OCI-LY1 (cell line): ENCODE measurements around the gene TBC1D8.

Experiments used
- EZH2 ChIP-seq: fragments of 200-600 bp; sonication (generic), shearing (Covaris generic); IDR thresholded peaks from 2 replicates; pipeline ENCODE4 v1.8.0; 2017; ENCODE audit warnings: borderline replicate concordance, mixed run types, mild to moderate bottlenecking, antibody characterized with exemption, low read length, moderate library complexity, mixed read lengths
- TF ChIP-seq, protein P1 (sequence below): fragments of 200-600 bp; sonication (generic), shearing (Covaris generic); IDR thresholded peaks from 2 replicates; pipeline ENCODE4 v1.5.1; 2017; ENCODE audit warnings: mild to moderate bottlenecking, antibody characterized with exemption, low read length, moderate library complexity, mixed read lengths

DNA sequence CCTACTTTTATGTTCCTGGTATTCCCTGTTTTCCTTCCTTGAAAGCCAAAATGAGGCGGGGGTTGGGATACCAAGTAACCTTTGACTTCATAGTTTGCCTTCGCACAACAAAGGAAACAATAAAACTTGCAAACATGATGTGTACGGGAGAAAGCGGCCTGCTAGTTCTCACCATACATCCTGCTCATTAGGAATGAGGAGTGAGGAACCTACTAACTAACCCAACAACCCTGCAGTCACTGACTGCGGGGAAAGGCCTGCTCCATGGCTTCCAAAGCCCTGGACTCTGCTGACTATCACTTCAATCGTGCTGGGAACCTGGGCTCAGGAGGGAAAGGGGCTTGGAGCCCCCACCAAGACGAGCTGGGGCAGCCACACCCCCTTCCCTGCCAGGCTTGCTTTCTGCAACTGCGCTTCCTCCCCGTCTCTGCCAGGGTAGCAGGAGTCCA is 124.9 kb downstream of the TBC1D8 start:
- TF ChIP-seq, protein P1, sequence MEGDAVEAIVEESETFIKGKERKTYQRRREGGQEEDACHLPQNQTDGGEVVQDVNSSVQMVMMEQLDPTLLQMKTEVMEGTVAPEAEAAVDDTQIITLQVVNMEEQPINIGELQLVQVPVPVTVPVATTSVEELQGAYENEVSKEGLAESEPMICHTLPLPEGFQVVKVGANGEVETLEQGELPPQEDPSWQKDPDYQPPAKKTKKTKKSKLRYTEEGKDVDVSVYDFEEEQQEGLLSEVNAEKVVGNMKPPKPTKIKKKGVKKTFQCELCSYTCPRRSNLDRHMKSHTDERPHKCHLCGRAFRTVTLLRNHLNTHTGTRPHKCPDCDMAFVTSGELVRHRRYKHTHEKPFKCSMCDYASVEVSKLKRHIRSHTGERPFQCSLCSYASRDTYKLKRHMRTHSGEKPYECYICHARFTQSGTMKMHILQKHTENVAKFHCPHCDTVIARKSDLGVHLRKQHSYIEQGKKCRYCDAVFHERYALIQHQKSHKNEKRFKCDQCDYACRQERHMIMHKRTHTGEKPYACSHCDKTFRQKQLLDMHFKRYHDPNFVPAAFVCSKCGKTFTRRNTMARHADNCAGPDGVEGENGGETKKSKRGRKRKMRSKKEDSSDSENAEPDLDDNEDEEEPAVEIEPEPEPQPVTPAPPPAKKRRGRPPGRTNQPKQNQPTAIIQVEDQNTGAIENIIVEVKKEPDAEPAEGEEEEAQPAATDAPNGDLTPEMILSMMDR: no peak
- no peak for TF ChIP-seq EZH2
